ENCODE measurements around the gene ZC3H4. TPM values are rescaled to one million over a fixed set of nuclear protein-coding genes. Genes with fewer than 3 reads are reported as not detected.

Gene ZC3H4
- total RNA-seq, 1 donor from 2014 or later, result 68.7 TPM

- DNase-seq (ENCODE audit: low spot score in 2 of 2, unreplicated experiment in 2 of 2), result no peak
- no peak for TF ChIP-seq CTCF (IDR thresholded peaks at IDR 0.05; ENCODE audit: unreplicated experiment)
- Mint-ChIP-seq H3K9me3 (no peaks in the 10 kb centered on the region), H3K27me3 (ENCODE audit: low read depth) (no peaks in the 10 kb centered on the region), H3K36me3 (no peaks in the 10 kb centered on the region), H3K4me3 (peak overlapping the region; percentile 89), H3K27ac (peak overlapping the region; percentile 100), H3K4me1 (peaks cover 57% of the 10 kb centered on the region)
Measured at GRCh38 chr19:47111682-47112165, 1.9 kb downstream of the ZC3H4 start.

- H3K4me1 Mint-ChIP-seq, result peaks cover 55% of the 10 kb centered on the region
- no peak for TF ChIP-seq CTCF (IDR thresholded peaks at IDR 0.05; ENCODE audit: unreplicated experiment)
Measured at GRCh38 chr19:47111006-47111621, 2.5 kb downstream of the ZC3H4 start.

GRCh38 chr19:47110521-47111005 is 3.0 kb downstream of the ZC3H4 start:
- H3K36me3 Mint-ChIP-seq, result peaks cover 1% of the 10 kb centered on the region
- no peaks in the 10 kb centered on the region for H3K27me3 Mint-ChIP-seq (ENCODE audit: low read depth)
- no peaks in the 10 kb centered on the region for H3K9me3 Mint-ChIP-seq
- H3K4me3 Mint-ChIP-seq, result peak overlapping the region; percentile 89
- H3K4me1 Mint-ChIP-seq, result peaks cover 59% of the 10 kb centered on the region
- TF ChIP-seq CTCF (IDR thresholded peaks at IDR 0.05; ENCODE audit: unreplicated experiment), result no peak
- peak overlapping the region; percentile 100 for H3K27ac Mint-ChIP-seq
- no peak for DNase-seq (ENCODE audit: low spot score in 2 of 2, unreplicated experiment in 2 of 2)

More at GRCh38 chr19:47111006-47111621, 2.5 kb downstream of the ZC3H4 start:
- no peaks in the 10 kb centered on the region for H3K36me3 Mint-ChIP-seq
- peak overlapping the region; percentile 89 for H3K4me3 Mint-ChIP-seq
- H3K9me3 Mint-ChIP-seq, result no peaks in the 10 kb centered on the region
- no peak for DNase-seq (ENCODE audit: low spot score in 2 of 2, unreplicated experiment in 2 of 2)
- peak overlapping the region; percentile 100 for H3K27ac Mint-ChIP-seq
- H3K27me3 Mint-ChIP-seq (ENCODE audit: low read depth), result no peaks in the 10 kb centered on the region

GRCh38 chr19:47109541-47110375 is 3.8 kb downstream of the ZC3H4 start:
- Mint-ChIP-seq H3K27me3 (ENCODE audit: low read depth) (no peaks in the 10 kb centered on the region), H3K4me1 (peaks cover 60% of the 10 kb centered on the region), H3K9me3 (no peaks in the 10 kb centered on the region), H3K36me3 (peaks cover 1% of the 10 kb centered on the region), H3K27ac (peak overlapping the region; percentile 100), H3K4me3 (peak overlapping the region; percentile 89)
- no peak for TF ChIP-seq CTCF (IDR thresholded peaks at IDR 0.05; ENCODE audit: unreplicated experiment)
- no peak for DNase-seq (ENCODE audit: low spot score in 2 of 2, unreplicated experiment in 2 of 2)

- H3K36me3 Mint-ChIP-seq, result peaks cover 1% of the 10 kb centered on the region
- peak overlapping the region; percentile 100 for H3K27ac Mint-ChIP-seq
- no peak for TF ChIP-seq CTCF (IDR thresholded peaks at IDR 0.05; ENCODE audit: unreplicated experiment)
- DNase-seq (ENCODE audit: low spot score in 2 of 2, unreplicated experiment in 2 of 2), result no peak
- H3K27me3 Mint-ChIP-seq (ENCODE audit: low read depth), result no peaks in the 10 kb centered on the region
- H3K4me1 Mint-ChIP-seq, result peaks cover 56% of the 10 kb centered on the region
- peak overlapping the region; percentile 89 for H3K4me3 Mint-ChIP-seq
- no peaks in the 10 kb centered on the region for H3K9me3 Mint-ChIP-seq
Measured at GRCh38 chr19:47109177-47109540, 4.4 kb downstream of the ZC3H4 start.
